ACHN (cell line): Measurements from ENCODE around the gene KIAA0513.
"Not testable (repeated sequence)": the region's sequence is repeated elsewhere in the genome, so short reads cannot be mapped to it uniquely, and the experiment has no call there.

Experiments used
- DNase-seq: peaks from one replicate; pipeline ENCODE4 v3.0.0-alpha.2; 2015
- in situ Hi-C: cut with HindIII; loops from 2 replicates; pipeline ENCODE4 v1.10.0; 2017; ENCODE audit warnings: low sequenced_read_pairs, low pct_ligation_motif_present, low pct_unique_long_range_greater_than_20kb

The KIAA0513 gene

GRCh38 chr16:85025781-85026653 lies 1.6 kb upstream of the KIAA0513 start:
- no peak for DNase-seq

GRCh38 chr16:85026703-85027102 lies 892 bp upstream of the KIAA0513 start:
- no peak for DNase-seq
- in situ Hi-C loops = no loop called here

More at GRCh38 chr16:85025781-85026653, 1.6 kb upstream of the KIAA0513 start:
- in situ Hi-C loops = no loop called here

- in situ Hi-C loops = no loop called here
- DNase-seq = no peak
These were observed 526 bp downstream of the KIAA0513 start for GRCh38 chr16:85027958-85028684.

GRCh38 chr16:85028685-85029407 lies 1.3 kb downstream of the KIAA0513 start:
- peak; percentile 18 for DNase-seq
- in situ Hi-C loops = no loop called here

GRCh38 chr16:85029408-85029784 lies 1.8 kb downstream of the KIAA0513 start:
- DNase-seq = peak; percentile 30
- in situ Hi-C loops = no loop called here

- no peak for DNase-seq
- in situ Hi-C loops = no loop called here
These were observed 2.4 kb downstream of the KIAA0513 start for GRCh38 chr16:85029981-85030401.

GRCh38 chr16:85031451-85031850 lies 3.9 kb downstream of the KIAA0513 start:
- DNase-seq = no peak
- in situ Hi-C loops = no loop called here

- DNase-seq, in situ Hi-C loops: not testable (repeated sequence)
These were observed 4.6 kb downstream of the KIAA0513 start for GRCh38 chr16:85032187-85032586.

GRCh38 chr16:85033171-85033570 lies 5.6 kb downstream of the KIAA0513 start:
- no peak for DNase-seq
- in situ Hi-C loops = no loop called here

- DNase-seq = no peak
- in situ Hi-C loops = no loop called here
These were observed 7.2 kb downstream of the KIAA0513 start for GRCh38 chr16:85034591-85035433.

- in situ Hi-C loops = no loop called here
- DNase-seq = no peak
These were observed 8.8 kb downstream of the KIAA0513 start for GRCh38 chr16:85036236-85037049.

- peak; percentile 75 for DNase-seq
- in situ Hi-C loops = no loop called here
These were observed 9.4 kb downstream of the KIAA0513 start for GRCh38 chr16:85037050-85037410.

- in situ Hi-C loops = no loop called here
- no peak for DNase-seq
These were observed 10.1 kb downstream of the KIAA0513 start for GRCh38 chr16:85037721-85038120.

GRCh38 chr16:85040685-85041084 lies 13.1 kb downstream of the KIAA0513 start:
- DNase-seq = no peak
- in situ Hi-C loops = no loop called here

- DNase-seq = no peak
- in situ Hi-C loops = no loop called here
These were observed 13.9 kb downstream of the KIAA0513 start for GRCh38 chr16:85041219-85042166.

- DNase-seq = no peak
- in situ Hi-C loops = no loop called here
These were observed 14.6 kb downstream of the KIAA0513 start for GRCh38 chr16:85042167-85042526.

GRCh38 chr16:85042606-85043005 lies 15.0 kb downstream of the KIAA0513 start:
- DNase-seq = no peak
- in situ Hi-C loops = no loop called here
